ENCODE measurements around the gene RASGRP2.

The RASGRP2 gene

GRCh38 chr11:64692764-64693331 is 51.1 kb downstream of the RASGRP2 start:
- TF ChIP-seq CTCF (IDR thresholded peaks at IDR 0.05; ENCODE audit: borderline replicate concordance, insufficient read depth, low read depth, low read length), result no peak
- no peak overlapping the region for H3K4me3 ChIP-seq (ENCODE audit: low read depth, low read length)

- no peak for TF ChIP-seq CTCF (IDR thresholded peaks at IDR 0.05; ENCODE audit: borderline replicate concordance, insufficient read depth, low read depth, low read length)
- H3K4me3 ChIP-seq (ENCODE audit: low read depth, low read length), result no peak overlapping the region
These were observed 52.4 kb downstream of the RASGRP2 start for GRCh38 chr11:64691543-64691942.

- no peak for TF ChIP-seq CTCF (IDR thresholded peaks at IDR 0.05; ENCODE audit: borderline replicate concordance, insufficient read depth, low read depth, low read length)
- no peak overlapping the region for H3K4me3 ChIP-seq (ENCODE audit: low read depth, low read length)
These were observed 53.7 kb downstream of the RASGRP2 start for GRCh38 chr11:64690235-64690634.

- TF ChIP-seq CTCF (IDR thresholded peaks at IDR 0.05; ENCODE audit: borderline replicate concordance, insufficient read depth, low read depth, low read length), result peak; percentile 91
- H3K4me3 ChIP-seq (ENCODE audit: low read depth, low read length), result no peak overlapping the region
These were observed 55.4 kb downstream of the RASGRP2 start for GRCh38 chr11:64688534-64688982.

GRCh38 chr11:64687643-64688533 is 56.1 kb downstream of the RASGRP2 start:
- H3K4me3 ChIP-seq (ENCODE audit: low read depth, low read length), result no peak overlapping the region
- TF ChIP-seq CTCF (IDR thresholded peaks at IDR 0.05; ENCODE audit: borderline replicate concordance, insufficient read depth, low read depth, low read length), result no peak

- H3K4me3 ChIP-seq (ENCODE audit: low read depth, low read length), result no peak overlapping the region
- no peak for TF ChIP-seq CTCF (IDR thresholded peaks at IDR 0.05; ENCODE audit: borderline replicate concordance, insufficient read depth, low read depth, low read length)
These were observed 56.7 kb downstream of the RASGRP2 start for GRCh38 chr11:64687204-64687603.
